HEK293T (cell line): ENCODE data around the gene KIF5C.

Experiments used
- ARNT ChIP-seq: fragments of 450-650 bp; IDR thresholded peaks from 2 replicates; pipeline ENCODE4 v1.6.1; 2017; ENCODE audit warnings: mild to moderate bottlenecking
- FOXA1 ChIP-seq: fragments of 450-650 bp; IDR thresholded peaks from 2 replicates; pipeline ENCODE4 v1.6.1; 2016; ENCODE audit warnings: mild to moderate bottlenecking
- NFRKB ChIP-seq: fragments of 450-650 bp; IDR thresholded peaks from 2 replicates; pipeline ENCODE4 v1.6.1; 2016; ENCODE audit warnings: mild to moderate bottlenecking, moderate library complexity
- TF ChIP-seq, protein P1 (sequence below): fragments of 450-650 bp; IDR thresholded peaks from 2 replicates; pipeline ENCODE4 v1.6.1; 2016

DNA sequence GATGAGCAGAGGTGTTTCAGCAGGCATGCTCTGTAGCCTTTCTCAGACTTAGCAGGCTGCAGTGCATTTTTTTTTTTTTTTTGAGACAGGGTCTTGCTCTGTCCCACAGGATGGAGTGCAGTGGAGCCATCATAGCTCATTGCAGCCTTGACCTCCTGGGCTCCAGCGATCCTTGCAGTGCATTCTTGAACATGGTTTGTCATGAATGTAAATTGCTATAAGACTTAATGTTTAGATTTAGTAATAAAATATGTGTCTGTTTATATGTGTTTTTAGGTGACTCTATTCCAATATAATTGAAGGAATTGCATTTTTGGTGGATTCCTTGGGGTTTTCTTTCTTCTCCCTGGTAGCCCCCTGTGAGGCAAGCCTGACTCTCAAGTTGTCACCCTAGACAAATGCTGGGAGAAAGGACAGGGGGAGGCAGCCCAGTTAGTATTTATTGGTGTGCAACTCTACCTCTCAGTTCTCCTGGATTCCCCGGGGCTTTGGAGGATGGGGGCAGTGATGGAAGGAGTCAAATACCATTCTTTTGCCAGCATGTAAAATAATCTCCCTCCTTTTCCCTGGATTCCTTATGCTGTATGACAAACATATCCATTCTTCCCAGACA, 186.2 kb downstream of the KIF5C start:
- TF ChIP-seq NFRKB (no peak), FOXA1 (no peak), ARNT (no peak)
- TF ChIP-seq, protein P1, sequence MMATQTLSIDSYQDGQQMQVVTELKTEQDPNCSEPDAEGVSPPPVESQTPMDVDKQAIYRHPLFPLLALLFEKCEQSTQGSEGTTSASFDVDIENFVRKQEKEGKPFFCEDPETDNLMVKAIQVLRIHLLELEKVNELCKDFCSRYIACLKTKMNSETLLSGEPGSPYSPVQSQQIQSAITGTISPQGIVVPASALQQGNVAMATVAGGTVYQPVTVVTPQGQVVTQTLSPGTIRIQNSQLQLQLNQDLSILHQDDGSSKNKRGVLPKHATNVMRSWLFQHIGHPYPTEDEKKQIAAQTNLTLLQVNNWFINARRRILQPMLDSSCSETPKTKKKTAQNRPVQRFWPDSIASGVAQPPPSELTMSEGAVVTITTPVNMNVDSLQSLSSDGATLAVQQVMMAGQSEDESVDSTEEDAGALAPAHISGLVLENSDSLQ: no peak
